Upper lobe of left lung (tissue), 4 donors: ENCODE measurements around the gene MRPS15.

Experiments
- POLR2A ChIP-seq, 4 donors: fragments of 450-650 bp; IDR thresholded peaks; one replicate each; pipeline ENCODE4 v1.5.1; 2016 to 2017; ENCODE audit warnings: antibody characterized with exemption in 4 of 4, mild to moderate bottlenecking in 2 of 4
- POLR2AphosphoS5 ChIP-seq, 2 donors: sonication (generic); formaldehyde crosslinking; IDR thresholded peaks; one replicate each; pipeline ENCODE4 v1.5.1; 2017; ENCODE audit warnings: antibody characterized with exemption in 2 of 2
- TF ChIP-seq, protein P1 (sequence below), 6 experiments: fragments of 450-650 bp in 4 of 6; fragments of 200-600 bp in 2 of 6; sonication (generic) in 2 of 6; IDR thresholded peaks; one replicate each; pipeline ENCODE4 v1.5.1; 2016 to 2019; ENCODE audit warnings: antibody characterized with exemption in 6 of 6

DNA sequence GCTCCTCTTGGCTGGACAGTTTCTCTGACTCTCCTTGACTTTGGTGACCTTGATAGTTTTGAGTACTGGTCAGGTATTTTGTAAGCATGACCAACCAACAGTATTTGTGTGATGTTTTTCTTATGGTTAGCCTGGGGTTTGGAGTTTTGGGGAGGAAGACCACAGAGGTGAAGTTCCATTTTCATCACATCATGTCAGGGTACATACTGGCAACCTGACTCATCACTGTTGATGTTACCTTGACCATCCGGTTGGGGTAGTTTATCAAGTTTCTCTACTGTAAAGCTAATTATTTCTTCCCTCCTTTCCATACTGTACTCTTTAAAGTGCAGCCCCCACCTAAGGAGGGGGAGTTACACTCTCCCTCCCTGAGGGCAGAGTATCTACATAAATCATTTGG lies 27.4 kb downstream of the MRPS15 start:
- TF ChIP-seq, protein P1, sequence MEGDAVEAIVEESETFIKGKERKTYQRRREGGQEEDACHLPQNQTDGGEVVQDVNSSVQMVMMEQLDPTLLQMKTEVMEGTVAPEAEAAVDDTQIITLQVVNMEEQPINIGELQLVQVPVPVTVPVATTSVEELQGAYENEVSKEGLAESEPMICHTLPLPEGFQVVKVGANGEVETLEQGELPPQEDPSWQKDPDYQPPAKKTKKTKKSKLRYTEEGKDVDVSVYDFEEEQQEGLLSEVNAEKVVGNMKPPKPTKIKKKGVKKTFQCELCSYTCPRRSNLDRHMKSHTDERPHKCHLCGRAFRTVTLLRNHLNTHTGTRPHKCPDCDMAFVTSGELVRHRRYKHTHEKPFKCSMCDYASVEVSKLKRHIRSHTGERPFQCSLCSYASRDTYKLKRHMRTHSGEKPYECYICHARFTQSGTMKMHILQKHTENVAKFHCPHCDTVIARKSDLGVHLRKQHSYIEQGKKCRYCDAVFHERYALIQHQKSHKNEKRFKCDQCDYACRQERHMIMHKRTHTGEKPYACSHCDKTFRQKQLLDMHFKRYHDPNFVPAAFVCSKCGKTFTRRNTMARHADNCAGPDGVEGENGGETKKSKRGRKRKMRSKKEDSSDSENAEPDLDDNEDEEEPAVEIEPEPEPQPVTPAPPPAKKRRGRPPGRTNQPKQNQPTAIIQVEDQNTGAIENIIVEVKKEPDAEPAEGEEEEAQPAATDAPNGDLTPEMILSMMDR (IDR thresholded peaks at IDR 0.05): no peak
- no peak for TF ChIP-seq POLR2A (IDR thresholded peaks at IDR 0.05)
- TF ChIP-seq POLR2AphosphoS5 (IDR thresholded peaks at IDR 0.05): no peak
